ENCODE measurements around the gene LRRC42. TPM values are rescaled to one million over a fixed set of nuclear protein-coding genes. Genes with fewer than 3 reads are reported as not detected.
"Not testable (repeated sequence)": the region's sequence is repeated elsewhere in the genome, so short reads cannot be mapped to it uniquely, and the experiment has no call there.

LRRC42 gene
- total RNA-seq, 1 experiment from 2014 or later: 78.7 TPM

GRCh38 chr1:54003249-54003646 lies 57.1 kb downstream of the LRRC42 start:
- POLR2A ChIA-PET (ENCODE audit: unreplicated experiment): no interaction called here
- TF ChIP-seq EZH2 (IDR thresholded peaks at IDR 0.05; ENCODE audit: low read depth) (no peak), CTCF (conservative IDR thresholded peaks at IDR 0.05) (no peak)

GRCh38 chr1:54003750-54004480 lies 57.8 kb downstream of the LRRC42 start:
- H3K4me1 ChIP-seq (replicated peaks; ENCODE audit: insufficient read depth); H3K4me3 ChIP-seq; H3F3A ChIP-seq (ENCODE audit: insufficient read depth, low read depth); H3K27ac ChIP-seq; H3K36me3 ChIP-seq (ENCODE audit: low read depth); H3K27me3 ChIP-seq (ENCODE audit: insufficient read depth, low read depth); BruUV-seq (replicated peaks); intact Hi-C loops (cut with micrococcal nuclease; ENCODE audit: unreplicated experiment); DNase-seq; CTCF ChIA-PET; H3K79me2 ChIP-seq (ENCODE audit: low read depth); H4K20me1 ChIP-seq (ENCODE audit: insufficient read depth); H3K4me2 ChIP-seq; H2AFZ ChIP-seq; H3K9me3 ChIP-seq (ENCODE audit: insufficient read depth, low read depth); POLR2A ChIA-PET (ENCODE audit: unreplicated experiment); H3K9me2 ChIP-seq (ENCODE audit: insufficient read depth): not testable (repeated sequence)

More at GRCh38 chr1:54003249-54003646, 57.1 kb downstream of the LRRC42 start:
- BruUV-seq (replicated peaks): no TSS peak
- no peaks in the 10 kb centered on the region for H3K36me3 ChIP-seq (ENCODE audit: low read depth)
- no peaks in the 10 kb centered on the region for H3F3A ChIP-seq (ENCODE audit: insufficient read depth, low read depth)
- no peaks in the 10 kb centered on the region for H3K27me3 ChIP-seq (ENCODE audit: insufficient read depth, low read depth)
- DNase-seq: no peak
- no peak overlapping the region for H3K4me3 ChIP-seq
- CTCF ChIA-PET: no interaction called here
- H3K9me3 ChIP-seq (ENCODE audit: insufficient read depth, low read depth): no peaks in the 10 kb centered on the region
- intact Hi-C loops (cut with micrococcal nuclease; ENCODE audit: unreplicated experiment): no loop called here
- H3K4me2 ChIP-seq: no peak overlapping the region
- H3K79me2 ChIP-seq (ENCODE audit: low read depth): no peaks in the 10 kb centered on the region
- H2AFZ ChIP-seq: no peak overlapping the region
- no peaks in the 10 kb centered on the region for H3K4me1 ChIP-seq (replicated peaks; ENCODE audit: insufficient read depth)
- H4K20me1 ChIP-seq (ENCODE audit: insufficient read depth): no peaks in the 10 kb centered on the region
- no peak overlapping the region for H3K27ac ChIP-seq
- no peaks in the 10 kb centered on the region for H3K9me2 ChIP-seq (ENCODE audit: insufficient read depth)

- no peak for TF ChIP-seq EZH2 (IDR thresholded peaks at IDR 0.05; ENCODE audit: low read depth)
- no peak for TF ChIP-seq CTCF (conservative IDR thresholded peaks at IDR 0.05)
Observed at GRCh38 chr1:54004481-54005049, 58.4 kb downstream of the LRRC42 start.

More at GRCh38 chr1:54004481-54005049, 58.4 kb downstream of the LRRC42 start:
- Histone ChIP-seq H3K79me2 (ENCODE audit: low read depth) (no peaks in the 10 kb centered on the region), H2AFZ (no peak overlapping the region), H3K27me3 (ENCODE audit: insufficient read depth, low read depth) (no peaks in the 10 kb centered on the region), H3K9me2 (ENCODE audit: insufficient read depth) (no peaks in the 10 kb centered on the region), H3K4me2 (no peak overlapping the region), H4K20me1 (ENCODE audit: insufficient read depth) (no peaks in the 10 kb centered on the region), H3F3A (ENCODE audit: insufficient read depth, low read depth) (no peaks in the 10 kb centered on the region), H3K36me3 (ENCODE audit: low read depth) (no peaks in the 10 kb centered on the region), H3K9me3 (ENCODE audit: insufficient read depth, low read depth) (no peaks in the 10 kb centered on the region), H3K4me1 (replicated peaks; ENCODE audit: insufficient read depth) (no peaks in the 10 kb centered on the region), H3K27ac (no peak overlapping the region), H3K4me3 (no peak overlapping the region)
- no TSS peak for BruUV-seq (replicated peaks)
- POLR2A ChIA-PET (ENCODE audit: unreplicated experiment): no interaction called here
- no peak for DNase-seq
- intact Hi-C loops (cut with micrococcal nuclease; ENCODE audit: unreplicated experiment): no loop called here
- CTCF ChIA-PET: no interaction called here

Measured in PC-9 (cell line).